ENCODE measurements around the gene PMEPA1.

GRCh38 chr20:57653910-57654309, 55.9 kb downstream of the PMEPA1 start:
- TF ChIP-seq FOXK2 (IDR thresholded peaks at IDR 0.05) (no peak), TARDBP (IDR thresholded peaks at IDR 0.05) (no peak), BHLHE40 (IDR thresholded peaks at IDR 0.05; ENCODE audit: borderline replicate concordance) (no peak), SUZ12 (IDR thresholded peaks at IDR 0.05) (no peak), HDGF (IDR thresholded peaks at IDR 0.05; ENCODE audit: borderline replicate concordance) (no peak), LEF1 (IDR thresholded peaks at IDR 0.05; ENCODE audit: borderline replicate concordance) (no peak), FOXA1 (IDR thresholded peaks at IDR 0.05) (no peak), PKNOX1 (IDR thresholded peaks at IDR 0.05) (no peak), FOXM1 (IDR thresholded peaks at IDR 0.05; ENCODE audit: borderline replicate concordance) (no peak), SP1 (IDR thresholded peaks at IDR 0.05) (no peak), NFRKB (IDR thresholded peaks at IDR 0.05) (no peak), ARNT (IDR thresholded peaks at IDR 0.05) (no peak), L3MBTL2 (conservative IDR thresholded peaks at IDR 0.05) (no peak)

Data from HEK293T (cell line).